B cell (primary cell): ENCODE data around the gene CBX8. TPM values are rescaled to one million over a fixed set of nuclear protein-coding genes. Genes with fewer than 3 reads are reported as not detected.
A peak's percentile ranks its signal among the peaks of the same experiment; 100 is the strongest.

Experiments
- ATAC-seq: fragments of 200-7000 bp; cut with Tn5 transposase; one replicate; pipeline ENCODE4 v1.10.0; 2021; ENCODE audit warnings: low read depth, mild to moderate bottlenecking, moderate number of reproducible peaks, moderate library complexity
- CTCF ChIA-PET: fragments of 350-600 bp; sonication (Branson Sonifier 250); formaldehyde crosslinking; loops from one replicate; lab custom pipeline; 2021; ENCODE audit warnings: antibody characterized with exemption, inconsistent platforms; lab: Charles Lee
- POLR2A ChIA-PET: fragments of 350-600 bp; sonication (Branson Sonifier 250); formaldehyde crosslinking; loops from one replicate; lab custom pipeline; 2021; ENCODE audit warnings: antibody characterized with exemption; lab: Charles Lee
- DNase-seq: peaks from one replicate; pipeline ENCODE4 v3.0.0; 2013
- H2AFZ ChIP-seq: 2 replicates; pipeline ENCODE4 v1.6.1; 2012; ENCODE audit warnings: mild to moderate bottlenecking, low read depth, low read length; ENCODE audit not compliant: insufficient read depth, poor library complexity, severe bottlenecking
- H3K27ac ChIP-seq, 2 donors: 1 replicate in 1 of 2; 2 replicates in 1 of 2; pipeline ENCODE4 v1.5.1; 2012 to 2013; ENCODE audit warnings: low read length in 2 of 2, mild to moderate bottlenecking in 2 of 2, moderate library complexity in 1 of 2
- H3K27me3 ChIP-seq, 4 experiments: fragments of 200-600 bp in 1 of 4; sonication (generic) in 1 of 4; replicated peaks in 1 of 4; 1 replicate in 2 of 4; 2 replicates in 2 of 4; pipeline versions ENCODE4 v1.6.1 to v1.7.0; 2013 to 2016; ENCODE audit warnings: low read length in 3 of 4, mild to moderate bottlenecking in 2 of 4, mixed read lengths in 1 of 4, moderate library complexity in 1 of 4; ENCODE audit not compliant: insufficient read depth in 4 of 4, control insufficient read depth in 3 of 4; ENCODE audit errors: control extremely low read depth in 1 of 4
- H3K36me3 ChIP-seq, 2 experiments: replicated peaks in 1 of 2; 1 replicate in 1 of 2; 2 replicates in 1 of 2; pipeline versions ENCODE4 v1.6.1 to v1.7.1; 2013; ENCODE audit warnings: low read length in 1 of 2; ENCODE audit not compliant: insufficient read depth in 2 of 2, control insufficient read depth in 1 of 2; ENCODE audit errors: control extremely low read depth in 1 of 2, extremely low read depth in 1 of 2
- H3K4me1 ChIP-seq, 2 donors: fragments of 200-600 bp in 1 of 2; sonication (generic) in 1 of 2; 1 replicate in 1 of 2; 2 replicates in 1 of 2; pipeline versions ENCODE4 v1.5.1 to v1.6.1; 2013 to 2017; ENCODE audit warnings: low read length in 2 of 2; ENCODE audit not compliant: control insufficient read depth in 2 of 2, insufficient read depth in 2 of 2
- H3K4me2 ChIP-seq: replicated peaks from 2 replicates; pipeline ENCODE3; 2012; ENCODE audit warnings: mild to moderate bottlenecking, low read depth, low read length; ENCODE audit not compliant: poor library complexity, severe bottlenecking
- H3K4me3 ChIP-seq, 5 experiments: fragments of 200-600 bp in 1 of 5; sonication (generic) in 1 of 5; 1 replicate in 3 of 5; 2 replicates in 2 of 5; pipeline versions ENCODE4 v1.5.1 to v1.7.0; 2011 to 2016; ENCODE audit warnings: low read length in 4 of 5, mild to moderate bottlenecking in 4 of 5, low read depth in 2 of 5, control low read depth in 1 of 5, moderate library complexity in 1 of 5; ENCODE audit not compliant: insufficient read depth in 1 of 5; ENCODE audit errors: control extremely low read depth in 1 of 5, extremely low read depth in 1 of 5
- H3K79me2 ChIP-seq: fragments of 200-600 bp; sonication (generic); one replicate; pipeline ENCODE4 v1.6.0; 2016; ENCODE audit warnings: low read length; ENCODE audit not compliant: control insufficient read depth, insufficient read depth
- H3K9ac ChIP-seq: fragments of 200-600 bp; sonication (generic); 2 replicates; pipeline ENCODE4 v1.6.1; 2017; ENCODE audit warnings: mild to moderate bottlenecking, low read length, moderate library complexity
- H3K9me3 ChIP-seq, 3 donors: one replicate each; pipeline versions ENCODE4 v1.6.1 to v1.7.1; 2013; ENCODE audit warnings: low read length in 2 of 3; ENCODE audit not compliant: control insufficient read depth in 2 of 3, insufficient read depth in 1 of 3; ENCODE audit errors: control extremely low read depth in 1 of 3
- H4K20me1 ChIP-seq: 2 replicates; pipeline ENCODE4 v1.6.0; 2012; ENCODE audit warnings: mild to moderate bottlenecking, low read length; ENCODE audit not compliant: insufficient read depth, control insufficient read depth, poor library complexity, severe bottlenecking
- H3K27ac Mint-ChIP-seq: one replicate; pipeline ENCODE4 v1.8.0; 2021; ENCODE audit warnings: mixed read lengths
- H3K27me3 Mint-ChIP-seq: one replicate; pipeline ENCODE4 v1.8.0; 2021; ENCODE audit warnings: mixed read lengths
- H3K4me1 Mint-ChIP-seq: one replicate; pipeline ENCODE4 v1.8.0; 2021; ENCODE audit warnings: mixed read lengths
- H3K4me3 Mint-ChIP-seq: one replicate; pipeline ENCODE4 v1.8.0; 2021; ENCODE audit warnings: mixed read lengths
- H3K9me3 Mint-ChIP-seq: one replicate; pipeline ENCODE4 v1.8.0; 2022; ENCODE audit warnings: mixed read lengths; ENCODE audit not compliant: insufficient read depth
- CTCF ChIP-seq: fragments of 200-600 bp; IDR thresholded peaks from one replicate; pipeline ENCODE4 v1.8.0; 2022; ENCODE audit warnings: antibody characterized with exemption, mild to moderate bottlenecking
- EZH2 ChIP-seq: IDR thresholded peaks from 2 replicates; pipeline ENCODE4 v1.6.1; 2012; ENCODE audit warnings: borderline replicate concordance, low read depth, mild to moderate bottlenecking, moderate library complexity, low read length; ENCODE audit not compliant: insufficient read depth, poor library complexity, severe bottlenecking
- WGBS: methylation state at CpG from one replicate; pipeline ENCODE4 v1.1.5; 2013; ENCODE audit warnings: missing lambda C conversion rate; ENCODE audit not compliant: insufficient coverage; 5-methylcytosine and 5-hydroxymethylcytosine counted together
- intact Hi-C: fragments of 100-400 bp; cut with micrococcal nuclease; formaldehyde crosslinking; loops from one replicate; pipeline ENCODE4 v1.10.0; 2022
- polyA plus RNA-seq: library from polyadenylated mRNA; depleted of rRNA; stranded (reverse); fragments of >200 nt; gene quantifications from 2 replicates; pipeline ENCODE4 v1.2.3, GENCODE V29; 2012
- total RNA-seq, 2 donors: library from RNA; stranded (reverse); fragments of 120-200 nt in 1 of 2; gene quantifications; 1 replicate in 1 of 2; 2 replicates in 1 of 2; pipeline versions ENCODE4 v1.2.3 to v1.2.4, GENCODE V29; 2013 to 2022

CBX8 gene
- total and polyA plus RNA-seq, 2 donors (not counting 1 experiment from before 2014, with no cell fraction given) = 0.31 to 6.8 TPM

GRCh38 chr17:79777894-79778503 lies 18.9 kb downstream of the CBX8 start, which contains the start of gene CBX2:
Gene CBX2 (plus strand): TSS chr17:79778148. CDS start chr17:79778236, 88 bp downstream.
- ATAC-seq = peak; percentile 90
- H3K27ac Mint-ChIP-seq = peak within 1 kb of the TSS; percentile 69
- H3K27me3 ChIP-seq = peaks cover 0 to 84% (median 50%) of the 10 kb centered on the region in 4 experiments

More at GRCh38 chr17:79777894-79778503, 18.9 kb downstream of the CBX8 start, which contains the start of gene CBX2:
- ChIA-PET POLR2A (no interaction called here), CTCF (interaction anchor here (8.2 kb wide), 1 partner anchor 12 kb away, joined by 30 read pairs; no protein-coding TSS in a partner anchor)
- no peaks in the 10 kb centered on the region for H3K79me2 ChIP-seq
- H3K4me3 Mint-ChIP-seq = peak within 1 kb of the TSS; percentile 88
- peaks cover 74% of the 10 kb centered on the region for H3K27me3 Mint-ChIP-seq
- peaks cover 0 to 17% (median 0%) of the 10 kb centered on the region in 3 donors for H3K9me3 ChIP-seq
- no peaks in the 10 kb centered on the region for H3K36me3 ChIP-seq
- peak within 1 kb of the TSS; percentile 69 for H2AFZ ChIP-seq
- peaks cover 27 to 40% of the 10 kb centered on the region in 2 donors for H3K4me1 ChIP-seq
- H3K4me2 ChIP-seq = peak within 1 kb of the TSS; percentile 97
- under 1% methylated on average over 86 of the region's 96 CpGs for WGBS
- peak; percentile 87 for DNase-seq
- H3K9ac ChIP-seq = peak within 1 kb of the TSS; percentile 66
- intact Hi-C loops = loop anchor here (2.0 kb wide), 2 partner anchors 19 to 33 kb away; partner anchors contain the start of gene CBX8
- TF ChIP-seq CTCF (no peak), EZH2 (no peak)
- peaks cover 24% of the 10 kb centered on the region for H3K4me1 Mint-ChIP-seq
- H3K9me3 Mint-ChIP-seq = no peaks in the 10 kb centered on the region
- H4K20me1 ChIP-seq = no peaks in the 10 kb centered on the region
- H3K4me3 ChIP-seq = peak within 1 kb of the TSS; percentile 7 to 66 (median 51)
- no peak within 1 kb of the TSS for H3K27ac ChIP-seq
